HEK293 (cell line): Measurements from ENCODE around the gene GMIP.

Experiments
- BCL11B ChIP-seq: fragments of 450-650 bp; formaldehyde crosslinking; IDR thresholded peaks from 2 replicates; pipeline ENCODE4 v1.5.1; 2016; ENCODE audit warnings: low read depth, missing biosample characterization, missing genetic modification characterization
- PRDM10 ChIP-seq: fragments of 450-650 bp; formaldehyde crosslinking; IDR thresholded peaks from 2 replicates; pipeline ENCODE4 v1.5.1; 2016; ENCODE audit warnings: missing biosample characterization, missing genetic modification characterization
- ZNF121 ChIP-seq: fragments of 450-650 bp; formaldehyde crosslinking; IDR thresholded peaks from 2 replicates; pipeline ENCODE4 v1.5.1; 2016; ENCODE audit warnings: missing biosample characterization, missing genetic modification characterization
- TF ChIP-seq, protein P1 (sequence below): fragments of 450-650 bp; formaldehyde crosslinking; IDR thresholded peaks from 2 replicates; pipeline ENCODE4 v1.5.1; 2016; ENCODE audit warnings: missing biosample characterization, missing genetic modification characterization

GRCh38 chr19:19582471-19582870 is 61.0 kb downstream of the GMIP start:
- TF ChIP-seq, protein P1, sequence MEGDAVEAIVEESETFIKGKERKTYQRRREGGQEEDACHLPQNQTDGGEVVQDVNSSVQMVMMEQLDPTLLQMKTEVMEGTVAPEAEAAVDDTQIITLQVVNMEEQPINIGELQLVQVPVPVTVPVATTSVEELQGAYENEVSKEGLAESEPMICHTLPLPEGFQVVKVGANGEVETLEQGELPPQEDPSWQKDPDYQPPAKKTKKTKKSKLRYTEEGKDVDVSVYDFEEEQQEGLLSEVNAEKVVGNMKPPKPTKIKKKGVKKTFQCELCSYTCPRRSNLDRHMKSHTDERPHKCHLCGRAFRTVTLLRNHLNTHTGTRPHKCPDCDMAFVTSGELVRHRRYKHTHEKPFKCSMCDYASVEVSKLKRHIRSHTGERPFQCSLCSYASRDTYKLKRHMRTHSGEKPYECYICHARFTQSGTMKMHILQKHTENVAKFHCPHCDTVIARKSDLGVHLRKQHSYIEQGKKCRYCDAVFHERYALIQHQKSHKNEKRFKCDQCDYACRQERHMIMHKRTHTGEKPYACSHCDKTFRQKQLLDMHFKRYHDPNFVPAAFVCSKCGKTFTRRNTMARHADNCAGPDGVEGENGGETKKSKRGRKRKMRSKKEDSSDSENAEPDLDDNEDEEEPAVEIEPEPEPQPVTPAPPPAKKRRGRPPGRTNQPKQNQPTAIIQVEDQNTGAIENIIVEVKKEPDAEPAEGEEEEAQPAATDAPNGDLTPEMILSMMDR (tag by site-specific recombination), result no peak
- TF ChIP-seq PRDM10 (tag by site-specific recombination), result no peak
- TF ChIP-seq BCL11B (tag by site-specific recombination), result no peak
- TF ChIP-seq ZNF121, result no peak
